ENCODE data around the gene MALRD1. TPM values are rescaled to one million over a fixed set of nuclear protein-coding genes. Genes with fewer than 3 reads are reported as not detected.

Gene MALRD1
- total RNA-seq, 1 experiment from 2014 or later: 0.86 TPM

DNA sequence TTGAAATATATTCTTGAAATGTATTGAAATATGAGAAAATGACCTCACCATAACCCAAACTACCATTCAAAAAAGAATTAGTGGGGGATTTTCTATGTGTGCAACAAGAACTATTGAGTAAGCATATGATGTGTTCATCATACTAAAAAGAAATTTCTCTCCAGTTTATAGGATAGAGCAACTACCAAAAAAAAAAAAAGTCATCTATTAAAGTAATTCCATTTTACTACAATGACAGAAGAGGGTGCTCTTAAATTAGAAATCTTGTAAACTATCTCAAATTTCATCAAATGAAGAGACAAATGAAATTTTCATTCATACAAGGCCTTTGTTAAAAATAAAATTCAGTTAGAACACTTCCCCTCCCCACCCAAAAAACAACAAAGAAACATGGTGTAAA, 572.2 kb downstream of the MALRD1 start:
- no peaks in the 10 kb centered on the region for H3K36me3 ChIP-seq (ENCODE audit: insufficient read depth, low read length, poor library complexity, severe bottlenecking)
- ChIA-PET POLR2A (ENCODE audit: low non-redundant PET) (no interaction called here), CTCF (no interaction called here)
- no peaks in the 10 kb centered on the region for H3K27me3 ChIP-seq (replicated peaks; ENCODE audit: insufficient read depth, low read depth, low read length, poor library complexity)
- no peak overlapping the region for H3K4me3 ChIP-seq (ENCODE audit: low read depth, low read length, poor library complexity, severe bottlenecking)
- peak; percentile 26 for DNase-seq (ENCODE audit: low spot score)
- no peak overlapping the region for H3K27ac ChIP-seq (ENCODE audit: low read depth, low read length, poor library complexity, severe bottlenecking)
- BruUV-seq (replicated peaks): no TSS peak
- no peaks in the 10 kb centered on the region for H3K4me1 ChIP-seq (ENCODE audit: insufficient read depth, low read length, poor library complexity, severe bottlenecking)
- intact Hi-C loops (cut with micrococcal nuclease; ENCODE audit: unreplicated experiment): no loop called here
- no peaks in the 10 kb centered on the region for H3K9me3 ChIP-seq (ENCODE audit: low read depth, low read length, poor library complexity, severe bottlenecking)
- TF ChIP-seq, protein P1, sequence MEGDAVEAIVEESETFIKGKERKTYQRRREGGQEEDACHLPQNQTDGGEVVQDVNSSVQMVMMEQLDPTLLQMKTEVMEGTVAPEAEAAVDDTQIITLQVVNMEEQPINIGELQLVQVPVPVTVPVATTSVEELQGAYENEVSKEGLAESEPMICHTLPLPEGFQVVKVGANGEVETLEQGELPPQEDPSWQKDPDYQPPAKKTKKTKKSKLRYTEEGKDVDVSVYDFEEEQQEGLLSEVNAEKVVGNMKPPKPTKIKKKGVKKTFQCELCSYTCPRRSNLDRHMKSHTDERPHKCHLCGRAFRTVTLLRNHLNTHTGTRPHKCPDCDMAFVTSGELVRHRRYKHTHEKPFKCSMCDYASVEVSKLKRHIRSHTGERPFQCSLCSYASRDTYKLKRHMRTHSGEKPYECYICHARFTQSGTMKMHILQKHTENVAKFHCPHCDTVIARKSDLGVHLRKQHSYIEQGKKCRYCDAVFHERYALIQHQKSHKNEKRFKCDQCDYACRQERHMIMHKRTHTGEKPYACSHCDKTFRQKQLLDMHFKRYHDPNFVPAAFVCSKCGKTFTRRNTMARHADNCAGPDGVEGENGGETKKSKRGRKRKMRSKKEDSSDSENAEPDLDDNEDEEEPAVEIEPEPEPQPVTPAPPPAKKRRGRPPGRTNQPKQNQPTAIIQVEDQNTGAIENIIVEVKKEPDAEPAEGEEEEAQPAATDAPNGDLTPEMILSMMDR (conservative IDR thresholded peaks at IDR 0.05; ENCODE audit: low read depth, low read length): no peak; the same call in 1 of the 2 replicates
- TF ChIP-seq EZH2 (IDR thresholded peaks at IDR 0.05; ENCODE audit: borderline replicate concordance, low read depth, low read length, poor library complexity, severe bottlenecking): no peak

DNA sequence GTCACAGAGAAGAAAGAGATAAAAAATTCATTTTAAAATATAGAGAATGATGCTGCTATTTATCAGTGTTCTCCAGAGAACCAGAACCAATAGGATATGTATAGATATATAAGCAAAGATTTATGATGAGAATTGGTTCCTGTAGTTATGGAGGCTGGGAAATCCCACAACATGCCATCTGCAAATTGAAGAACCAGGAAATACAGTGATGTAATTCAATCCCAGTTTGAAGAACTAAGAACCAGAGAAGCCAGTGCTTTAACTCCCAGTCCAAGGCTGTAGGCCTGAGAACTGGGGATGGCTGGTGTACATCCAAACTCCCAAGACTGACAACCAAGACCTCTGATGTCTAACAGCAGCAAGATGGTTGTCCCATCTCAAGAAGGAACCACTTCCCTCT, 574.7 kb downstream of the MALRD1 start:
- Histone ChIP-seq H3K27ac (ENCODE audit: low read depth, low read length, poor library complexity, severe bottlenecking) (no peak overlapping the region), H3K4me1 (ENCODE audit: insufficient read depth, low read length, poor library complexity, severe bottlenecking) (no peaks in the 10 kb centered on the region), H3K27me3 (replicated peaks; ENCODE audit: insufficient read depth, low read depth, low read length, poor library complexity) (no peaks in the 10 kb centered on the region), H3K36me3 (ENCODE audit: insufficient read depth, low read length, poor library complexity, severe bottlenecking) (no peaks in the 10 kb centered on the region), H3K4me3 (ENCODE audit: low read depth, low read length, poor library complexity, severe bottlenecking) (no peak overlapping the region), H3K9me3 (ENCODE audit: low read depth, low read length, poor library complexity, severe bottlenecking) (no peaks in the 10 kb centered on the region)
- TF ChIP-seq EZH2 (IDR thresholded peaks at IDR 0.05; ENCODE audit: borderline replicate concordance, low read depth, low read length, poor library complexity, severe bottlenecking): no peak
- TF ChIP-seq, protein P1 (conservative IDR thresholded peaks at IDR 0.05; ENCODE audit: low read depth, low read length): no peak
- BruUV-seq (replicated peaks): no TSS peak
- CTCF ChIA-PET: no interaction called here
- intact Hi-C loops (cut with micrococcal nuclease; ENCODE audit: unreplicated experiment): no loop called here
- POLR2A ChIA-PET (ENCODE audit: low non-redundant PET): no interaction called here
- no peak for DNase-seq (ENCODE audit: low spot score)

DNA sequence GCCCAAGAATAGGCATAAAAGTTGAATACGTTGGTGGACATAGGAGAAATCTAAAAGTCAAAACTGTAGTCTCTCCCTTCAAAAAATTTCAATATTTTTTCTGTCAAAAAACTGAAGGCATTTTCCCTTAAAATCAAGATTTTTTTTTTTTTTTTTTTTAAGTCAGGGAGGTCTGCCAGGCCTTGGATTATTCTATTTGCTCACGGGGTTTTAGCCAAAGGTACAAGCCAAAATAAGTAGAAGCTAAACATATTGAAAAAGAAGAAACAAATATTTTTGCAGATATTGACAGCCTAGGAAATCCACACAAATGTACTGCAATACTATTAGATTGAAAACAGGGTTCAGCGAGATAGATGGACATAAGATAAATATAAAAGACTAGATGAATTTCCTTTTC, 577.6 kb downstream of the MALRD1 start:
- H3K9me3 ChIP-seq (ENCODE audit: low read depth, low read length, poor library complexity, severe bottlenecking): no peaks in the 10 kb centered on the region
- H3K27ac ChIP-seq (ENCODE audit: low read depth, low read length, poor library complexity, severe bottlenecking): no peak overlapping the region
- no peaks in the 10 kb centered on the region for H3K36me3 ChIP-seq (ENCODE audit: insufficient read depth, low read length, poor library complexity, severe bottlenecking)
- ChIA-PET CTCF (no interaction called here), POLR2A (ENCODE audit: low non-redundant PET) (no interaction called here)
- TF ChIP-seq, protein P1 (conservative IDR thresholded peaks at IDR 0.05; ENCODE audit: low read depth, low read length): no peak
- no peak for TF ChIP-seq EZH2 (IDR thresholded peaks at IDR 0.05; ENCODE audit: borderline replicate concordance, low read depth, low read length, poor library complexity, severe bottlenecking)
- H3K4me3 ChIP-seq (ENCODE audit: low read depth, low read length, poor library complexity, severe bottlenecking): no peak overlapping the region
- H3K4me1 ChIP-seq (ENCODE audit: insufficient read depth, low read length, poor library complexity, severe bottlenecking): peaks cover 6% of the 10 kb centered on the region
- intact Hi-C loops (cut with micrococcal nuclease; ENCODE audit: unreplicated experiment): loop anchor here (5.0 kb wide), 1 partner anchor 161 kb away; no protein-coding TSS in a partner anchor
- H3K27me3 ChIP-seq (replicated peaks; ENCODE audit: insufficient read depth, low read depth, low read length, poor library complexity): no peaks in the 10 kb centered on the region
- BruUV-seq (replicated peaks): no TSS peak
- no peak for DNase-seq (ENCODE audit: low spot score)

Data from A673 (cell line).